NCI-H2171 treated with DMSO at 0.1 percent for 48 hours (cell line): ENCODE data around the gene FAM209A.
A peak's percentile ranks its signal among the peaks of the same experiment; 100 is the strongest.
"Not testable (repeated sequence)": the region's sequence is repeated elsewhere in the genome, so short reads cannot be mapped to it uniquely, and the experiment has no call there.

Source experiments
- DNase-seq: peaks from one replicate; lab custom pipeline; 2025; lab: John Stamatoyannopoulos, UW

FAM209A gene, protein sequence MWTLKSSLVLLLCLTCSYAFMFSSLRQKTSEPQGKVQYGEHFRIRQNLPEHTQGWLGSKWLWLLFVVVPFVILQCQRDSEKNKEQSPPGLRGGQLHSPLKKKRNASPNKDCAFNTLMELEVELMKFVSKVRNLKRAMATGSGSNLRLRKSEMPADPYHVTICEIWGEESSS

DNA sequence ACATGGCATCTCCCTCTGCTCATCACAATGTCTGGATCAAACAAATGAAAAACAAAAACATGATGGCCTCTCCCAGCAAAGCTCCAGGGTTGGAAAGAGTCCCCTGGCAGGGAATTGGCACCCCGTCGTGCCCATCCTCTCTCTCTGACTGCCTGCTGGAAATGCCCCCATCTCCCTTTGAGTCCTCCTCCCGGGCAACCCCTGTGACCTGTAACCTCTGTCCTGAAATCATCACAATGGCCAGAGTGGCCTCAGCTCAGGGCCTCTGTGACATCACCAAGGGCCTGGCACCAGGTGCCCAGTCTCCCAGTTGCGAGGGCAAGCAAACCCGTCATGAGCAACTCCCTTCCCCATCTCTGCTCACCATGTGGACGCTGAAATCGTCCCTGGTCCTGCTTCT is at the start of gene FAM209A:
TSS of gene FAM209A (plus strand) at position 301 of the 400 bp plus-strand sequence. CDS start at position 366, 65 bp downstream.
- not testable (repeated sequence) for DNase-seq

DNA sequence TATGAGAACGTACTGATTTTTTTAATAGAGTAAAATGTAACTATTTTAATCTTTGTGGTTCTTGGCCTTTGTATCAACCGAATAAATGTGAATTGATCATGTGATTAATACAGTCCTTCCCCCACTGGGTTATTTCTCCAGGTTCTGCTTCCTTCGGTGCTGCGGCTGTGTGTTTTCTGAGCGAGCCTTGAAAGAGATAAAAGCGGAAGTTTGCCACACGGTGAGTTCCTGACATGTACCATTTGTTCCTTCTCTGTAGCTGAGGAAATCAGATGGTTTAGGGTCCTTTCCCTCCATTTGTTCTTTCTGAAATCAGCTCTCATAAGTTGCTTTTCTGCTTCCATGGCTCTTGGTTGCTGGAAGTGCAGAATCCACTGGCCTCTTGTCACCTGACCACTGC is 40.6 kb upstream of the FAM209A start:
- no peak for DNase-seq

DNA sequence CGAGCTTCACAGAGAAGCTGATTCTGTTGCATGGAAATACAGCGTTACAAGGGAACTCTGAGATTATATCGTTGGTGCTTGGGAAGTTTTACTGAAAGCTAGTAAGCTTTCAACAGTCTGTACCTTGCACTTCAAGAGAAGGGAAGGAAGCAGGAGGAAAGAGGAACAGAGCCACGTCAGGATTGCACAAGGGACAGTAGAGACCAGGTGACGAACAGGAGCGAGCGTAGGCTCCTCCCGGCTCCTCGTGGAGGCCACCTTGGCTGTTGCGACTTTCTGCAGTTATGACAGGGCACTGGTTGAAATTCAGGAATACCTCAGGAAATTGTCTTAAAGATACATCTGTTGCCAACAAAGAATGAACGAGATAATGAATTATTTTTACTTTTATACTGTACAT is 37.3 kb upstream of the FAM209A start:
- no peak for DNase-seq

DNA sequence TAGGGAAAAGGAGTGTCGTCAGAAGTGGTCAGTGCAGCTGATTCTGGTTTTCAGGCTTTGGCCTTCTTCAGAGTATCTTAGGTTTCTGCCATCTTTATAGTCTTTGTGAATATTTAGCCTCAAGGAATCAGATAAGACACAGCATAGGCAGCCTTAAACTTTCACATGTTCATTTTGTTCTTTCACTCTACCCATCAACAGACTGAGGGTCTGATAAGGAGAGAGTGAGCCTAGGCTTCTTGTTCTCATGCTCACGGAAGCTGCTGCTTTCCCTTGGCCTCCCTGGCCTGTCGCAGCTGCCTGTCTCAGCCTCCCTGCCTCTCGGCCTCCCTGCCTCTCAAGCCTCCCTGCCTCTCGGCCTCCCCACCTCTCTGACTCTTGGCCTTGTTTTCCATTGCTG is 36.0 kb upstream of the FAM209A start:
- no peak for DNase-seq

DNA sequence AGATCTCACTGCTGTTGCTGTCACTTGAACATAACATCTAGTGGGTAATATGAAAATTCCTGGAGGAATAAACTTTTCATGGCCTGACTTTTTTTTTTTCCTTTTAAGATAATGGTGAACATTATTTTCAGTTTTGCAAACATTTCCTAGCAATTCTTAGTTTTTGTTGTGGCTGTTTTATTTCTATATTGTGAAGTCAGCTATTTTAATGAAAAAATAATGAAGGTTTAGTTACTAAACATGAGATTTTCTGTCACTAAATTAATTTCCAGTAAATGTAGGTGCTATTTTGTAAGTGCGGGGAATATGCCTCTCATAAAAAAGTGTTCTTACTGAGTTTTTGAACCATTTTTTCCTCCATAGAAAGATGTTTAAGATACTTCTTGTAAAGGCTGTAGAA is 23.4 kb upstream of the FAM209A start:
- no peak for DNase-seq

DNA sequence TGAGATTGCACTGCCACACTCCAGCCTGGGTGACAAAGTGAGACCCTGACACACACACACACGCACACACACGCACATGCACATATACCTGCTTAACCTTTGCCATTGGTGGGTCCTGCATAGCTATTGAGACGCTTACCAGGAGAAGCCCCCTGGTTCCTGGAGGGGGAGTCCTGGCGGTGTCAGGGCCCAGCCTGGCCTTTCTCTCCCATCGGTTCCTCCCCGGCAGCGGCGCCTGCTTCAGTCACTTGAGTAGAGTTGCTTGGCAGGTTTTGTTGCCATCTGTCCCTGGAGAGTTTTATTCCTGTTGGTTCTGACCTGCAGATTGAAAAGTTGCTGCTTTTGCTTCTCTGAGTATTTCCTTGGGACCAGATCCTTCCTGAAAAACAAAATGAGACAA is 20.6 kb upstream of the FAM209A start:
- no peak for DNase-seq

DNA sequence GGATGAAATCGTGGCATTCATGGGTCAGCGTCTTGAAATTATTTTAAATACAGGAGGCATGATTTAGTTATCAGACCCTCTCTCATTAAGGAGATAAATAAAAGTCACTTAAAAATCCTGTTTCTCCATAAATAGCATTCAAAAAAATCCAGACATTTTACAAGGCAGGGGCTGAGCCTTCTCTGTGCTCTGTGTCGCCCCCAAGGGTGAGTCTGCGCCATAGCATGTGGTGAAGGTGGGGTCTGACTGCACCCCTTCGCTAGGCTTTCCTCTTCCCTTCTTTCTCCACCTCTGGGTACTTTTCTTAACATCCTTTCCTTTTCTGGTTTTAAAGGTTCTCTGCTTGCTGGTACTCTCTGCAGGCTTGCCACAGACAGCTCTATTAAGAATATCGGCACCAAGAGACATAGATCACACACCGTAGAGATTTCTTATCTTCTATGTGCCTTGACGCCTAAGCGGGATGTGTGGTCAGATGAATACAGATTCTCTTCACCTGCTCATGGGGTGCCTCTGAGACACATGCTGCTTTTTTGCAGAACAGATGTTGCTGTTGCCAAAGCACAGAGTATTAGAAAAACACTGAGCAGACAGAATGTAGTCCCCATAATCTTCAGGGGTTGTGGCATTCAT is 20.1 kb upstream of the FAM209A start:
- peak; percentile 3 for DNase-seq

DNA sequence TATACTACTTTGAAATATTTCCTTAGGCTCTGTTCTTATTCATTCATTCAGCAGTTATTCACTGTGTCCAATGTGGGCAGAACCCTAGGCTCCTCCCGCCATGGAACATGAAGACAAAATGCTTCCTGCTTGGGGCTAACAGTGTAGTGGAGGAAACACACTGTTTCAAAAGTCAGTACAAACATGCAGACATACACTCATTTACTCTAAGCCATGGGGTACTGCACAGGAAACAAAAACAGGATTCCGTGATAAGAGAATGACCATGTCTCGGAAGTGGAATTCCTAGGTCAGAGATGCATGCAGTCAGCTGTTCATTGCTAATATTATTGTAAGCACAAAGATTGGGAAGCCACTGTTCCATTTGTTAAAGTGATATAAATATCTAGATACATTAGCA is 18.4 kb upstream of the FAM209A start:
- DNase-seq = no peak

DNA sequence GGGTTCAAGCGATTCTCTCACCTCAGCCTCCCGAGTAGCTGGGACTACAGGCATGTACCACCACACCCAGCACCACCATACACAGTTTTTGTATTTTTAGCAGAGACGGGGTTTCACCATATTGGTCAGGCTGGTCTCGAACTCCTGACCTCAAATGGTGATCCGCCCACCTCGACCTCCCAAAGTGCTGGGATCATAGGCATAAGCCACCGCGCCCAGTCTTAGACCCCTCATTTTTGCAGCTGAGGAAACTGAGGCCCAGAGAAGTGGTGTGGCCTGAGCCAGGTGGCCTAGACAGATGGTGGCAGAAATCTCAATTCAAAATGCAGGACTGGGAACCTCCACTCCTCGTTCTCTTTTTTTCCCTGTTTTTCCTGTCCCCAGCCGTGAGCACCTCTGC is 12.6 kb upstream of the FAM209A start:
- DNase-seq = no peak

DNA sequence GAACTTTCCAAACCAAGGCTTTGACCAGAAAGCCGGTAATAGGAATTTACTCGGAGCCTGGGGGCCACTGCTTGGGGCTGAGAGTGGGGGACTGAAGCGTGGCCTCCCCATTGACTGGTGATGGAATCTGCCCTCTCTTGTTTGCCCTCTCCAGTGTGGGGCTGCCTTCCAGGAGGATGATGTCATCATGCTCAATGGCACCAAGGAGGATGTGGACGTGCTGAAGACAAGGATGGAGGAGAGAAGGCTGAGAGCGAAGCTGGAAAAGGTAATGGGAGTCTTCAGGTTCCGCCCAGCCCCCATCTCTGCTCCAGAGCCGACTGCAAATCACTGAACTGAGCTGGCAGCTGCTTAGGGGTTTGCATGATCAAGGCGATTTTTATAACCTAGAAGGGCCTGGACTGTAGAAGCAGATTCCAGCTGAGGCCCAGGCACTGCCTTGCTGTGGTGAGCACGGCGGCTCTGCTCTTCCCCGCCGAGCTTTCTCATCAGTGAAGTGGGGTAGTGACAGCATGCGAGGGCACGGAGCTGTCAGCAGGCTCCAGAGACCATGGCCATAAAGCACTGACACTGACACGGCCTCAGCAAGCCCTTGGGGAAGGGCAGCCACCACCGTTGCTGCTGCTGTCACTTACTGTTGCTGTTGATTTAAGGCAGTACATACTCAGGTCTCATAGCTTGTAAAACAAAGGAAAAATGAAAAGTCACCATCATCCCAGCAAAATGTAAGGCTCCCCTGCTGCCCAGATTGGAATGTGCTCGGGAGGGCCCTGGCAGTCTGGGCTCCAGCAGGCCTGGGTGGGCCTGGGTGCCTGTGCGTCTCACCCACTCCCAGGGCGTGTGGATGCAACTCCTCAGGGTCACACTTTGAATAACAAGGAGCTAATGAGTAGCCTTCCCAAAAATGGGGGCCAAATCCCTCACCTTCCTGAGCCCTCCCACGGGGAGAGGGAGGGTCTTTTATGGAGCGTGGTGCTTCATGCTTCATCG is 11.1 kb upstream of the FAM209A start:
- DNase-seq = no peak

DNA sequence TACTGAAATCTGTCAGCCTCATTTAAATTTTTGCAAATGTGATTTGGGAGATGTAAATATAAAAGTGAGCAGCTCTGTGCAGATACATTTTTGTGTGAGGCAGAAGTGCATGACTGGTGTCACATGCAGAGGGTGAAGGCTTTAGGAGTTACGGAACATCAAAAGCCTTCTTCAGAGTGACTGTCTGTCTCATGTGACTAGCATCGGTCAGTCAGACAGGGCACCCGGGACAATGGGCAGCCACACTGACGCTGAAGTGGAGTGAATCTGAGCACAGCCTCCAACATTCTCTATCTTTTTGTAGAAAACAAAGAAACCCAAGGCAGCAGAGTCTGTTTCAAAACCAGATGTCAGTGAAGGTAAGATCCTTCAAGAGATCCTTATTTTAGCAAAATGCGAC is 7.9 kb upstream of the FAM209A start:
- no peak for DNase-seq

DNA sequence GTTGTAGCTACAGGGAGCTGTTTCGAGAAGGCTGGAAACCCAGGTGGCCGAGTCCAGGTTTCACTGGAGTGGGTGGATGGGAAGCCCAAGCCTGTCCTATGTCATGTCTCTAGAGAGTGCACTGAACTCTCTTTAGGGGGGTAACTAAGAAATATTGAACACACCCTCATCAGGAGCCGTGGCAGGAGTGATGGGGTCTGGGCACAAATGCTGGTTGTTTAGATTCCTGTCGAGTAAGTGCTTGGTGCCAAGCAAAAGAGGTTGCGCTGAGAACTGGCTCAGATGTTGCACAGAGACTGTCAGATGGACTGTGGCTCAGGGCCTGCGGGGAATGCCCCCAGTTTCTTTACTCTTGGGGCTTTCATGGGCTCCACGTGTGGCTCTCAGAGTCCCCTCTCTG is 7.3 kb upstream of the FAM209A start:
- DNase-seq = no peak

DNA sequence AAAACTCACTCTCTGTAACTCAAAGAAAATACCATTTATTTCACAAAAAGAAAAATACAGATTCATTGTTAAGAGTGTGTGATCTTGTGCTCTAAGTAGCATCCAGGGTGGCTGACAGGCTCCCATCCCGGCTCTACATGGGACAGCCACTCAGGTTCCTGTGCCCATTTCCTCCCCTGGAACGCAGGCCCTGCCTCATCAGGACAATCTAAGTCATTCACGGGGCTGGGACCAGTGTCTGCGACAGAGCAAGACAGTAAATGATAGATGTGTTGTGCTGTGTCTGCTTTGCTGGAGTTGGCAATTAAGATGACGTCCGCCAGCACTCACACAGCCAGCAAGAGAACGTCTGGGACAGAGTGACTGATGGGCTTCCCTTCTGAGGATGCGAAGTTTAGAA is 6.9 kb upstream of the FAM209A start:
- no peak for DNase-seq

DNA sequence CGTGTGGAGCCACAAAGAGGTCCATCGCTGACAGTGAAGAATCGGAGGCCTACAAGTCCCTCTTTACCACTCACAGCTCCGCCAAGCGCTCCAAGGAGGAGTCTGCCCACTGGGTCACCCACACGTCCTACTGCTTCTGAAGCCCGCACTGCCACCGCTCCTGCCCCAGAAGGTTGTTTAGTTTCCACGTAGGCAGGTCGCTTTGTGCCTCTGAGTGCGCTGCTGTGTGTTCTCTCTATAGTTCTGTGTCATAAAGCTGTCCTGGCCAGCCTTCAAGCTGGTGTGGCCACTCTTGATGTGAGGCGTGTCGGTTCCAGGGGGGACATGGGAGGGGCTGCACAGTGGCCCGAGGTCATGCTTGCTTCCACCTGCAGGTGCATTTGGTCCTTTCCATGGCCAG is 6.4 kb upstream of the FAM209A start:
- DNase-seq = no peak

DNA sequence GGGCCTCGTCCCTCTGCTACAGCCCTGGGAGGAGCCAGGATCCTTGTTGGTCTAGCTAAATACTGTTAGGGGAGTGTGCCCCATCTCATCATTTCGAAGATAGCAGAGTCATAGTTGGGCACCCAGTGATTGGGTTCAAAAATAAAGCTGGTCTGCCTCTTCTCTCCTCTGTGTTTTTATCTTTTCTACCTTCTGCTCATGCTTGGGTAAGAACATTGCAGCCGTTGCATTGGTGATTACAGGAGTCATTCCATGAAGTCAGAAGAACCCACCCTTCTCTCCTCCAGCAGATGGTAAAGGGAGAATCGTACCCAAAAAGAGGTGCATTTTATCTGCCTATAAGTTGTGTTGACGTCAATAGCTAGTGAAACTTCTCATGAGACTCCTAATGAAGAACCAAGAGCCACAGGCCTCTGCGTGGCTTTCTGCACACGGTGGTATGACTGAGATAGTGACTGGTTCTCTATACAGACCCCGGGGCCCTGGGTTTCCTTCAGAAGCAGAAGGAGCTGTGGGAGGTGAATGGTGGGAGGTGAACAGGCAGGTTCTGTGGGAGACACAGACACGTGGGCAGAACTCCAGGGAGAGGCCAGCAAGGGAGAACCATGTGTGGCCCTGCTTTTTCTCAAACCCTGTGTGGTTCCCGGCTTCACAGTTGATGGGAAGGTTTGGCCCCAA is 5.7 kb upstream of the FAM209A start:
- no peak for DNase-seq

DNA sequence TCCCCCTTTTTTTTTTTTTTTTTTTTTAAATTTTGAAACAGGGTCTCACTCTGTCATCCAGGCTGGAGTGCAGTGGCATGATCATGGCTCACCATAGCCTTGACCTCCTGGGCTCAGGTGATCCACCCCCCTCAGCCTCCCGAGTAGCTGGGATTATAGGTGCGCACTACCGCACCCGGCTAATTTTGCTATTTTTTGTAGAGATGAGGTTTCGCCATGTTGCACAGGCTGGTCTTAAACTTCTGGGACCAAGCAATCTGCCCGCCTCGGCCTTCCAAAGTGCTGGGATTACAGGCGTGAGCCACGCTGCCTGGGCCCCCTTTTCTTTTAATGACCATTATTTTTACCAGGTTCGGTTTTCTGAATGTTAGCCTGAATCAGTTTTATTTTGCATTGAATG is 5.0 kb upstream of the FAM209A start:
- no peak for DNase-seq

DNA sequence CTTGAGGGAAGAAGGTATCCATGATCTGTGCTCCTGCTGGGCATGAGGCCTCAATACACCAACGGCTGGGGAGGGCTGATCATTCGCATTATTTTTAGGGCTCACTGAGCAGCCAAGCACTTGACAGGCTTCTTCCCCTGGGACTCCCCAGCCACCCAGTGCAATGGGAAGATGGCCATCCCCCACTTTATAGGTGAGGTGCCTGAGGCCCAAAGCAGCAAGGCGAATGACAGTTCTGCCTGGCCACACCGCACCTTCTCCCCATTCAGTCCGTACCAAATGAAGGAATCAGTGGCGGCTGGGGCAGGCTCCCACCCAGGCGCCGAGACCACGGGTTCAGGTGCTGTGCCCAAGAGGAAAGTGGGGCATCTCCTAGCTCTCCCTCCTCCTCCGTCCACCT is 4.4 kb upstream of the FAM209A start:
- DNase-seq = no peak

DNA sequence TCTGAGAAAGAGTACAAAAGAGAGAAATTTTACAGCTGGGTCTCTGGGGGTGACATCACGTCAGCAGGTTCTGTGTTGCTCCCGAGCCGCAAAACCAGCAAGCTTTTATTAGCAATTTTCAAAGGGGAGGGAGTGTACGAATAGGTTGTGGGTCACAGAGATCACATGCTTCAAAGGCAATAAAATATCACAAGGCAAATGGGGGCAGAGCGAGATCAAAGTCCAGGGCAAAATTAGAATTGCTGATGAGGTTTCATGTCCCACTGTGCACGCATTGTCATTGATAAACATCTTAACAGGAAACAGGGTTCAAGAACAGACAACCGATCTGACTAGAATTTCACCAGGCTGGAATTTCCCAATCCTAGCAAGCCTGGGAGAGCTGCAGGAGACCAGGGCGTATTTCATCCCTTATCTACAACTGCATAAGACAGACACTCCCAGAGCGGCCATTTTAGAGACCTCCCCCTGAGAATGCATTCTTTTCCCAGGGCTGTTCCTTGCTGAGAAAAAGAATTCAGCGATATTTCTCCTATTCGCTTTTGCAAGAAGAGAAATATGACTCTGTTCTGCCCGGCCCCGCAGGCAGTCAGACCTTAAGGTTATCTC is 3.7 kb upstream of the FAM209A start:
- DNase-seq = not testable (repeated sequence)

DNA sequence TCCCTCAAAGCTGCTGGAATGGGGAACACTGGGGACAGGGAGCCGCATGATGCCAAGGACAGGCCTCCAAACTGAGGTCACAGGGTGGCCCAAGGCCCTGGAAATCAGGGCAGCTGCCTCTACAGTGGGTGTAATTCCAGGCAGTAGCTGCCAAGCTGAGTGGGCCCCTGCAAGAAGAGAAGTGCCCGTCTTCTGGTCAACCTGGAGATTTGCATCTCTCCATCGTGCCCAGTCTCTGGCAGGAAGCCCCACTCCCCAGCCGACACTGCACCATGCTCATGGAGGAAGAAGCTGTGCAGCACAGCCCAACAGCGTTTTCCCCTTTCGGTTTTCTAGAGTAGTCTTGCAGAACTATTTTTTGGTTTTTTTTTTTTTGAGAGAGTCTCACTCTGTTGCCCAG is 2.2 kb upstream of the FAM209A start:
- no peak for DNase-seq

DNA sequence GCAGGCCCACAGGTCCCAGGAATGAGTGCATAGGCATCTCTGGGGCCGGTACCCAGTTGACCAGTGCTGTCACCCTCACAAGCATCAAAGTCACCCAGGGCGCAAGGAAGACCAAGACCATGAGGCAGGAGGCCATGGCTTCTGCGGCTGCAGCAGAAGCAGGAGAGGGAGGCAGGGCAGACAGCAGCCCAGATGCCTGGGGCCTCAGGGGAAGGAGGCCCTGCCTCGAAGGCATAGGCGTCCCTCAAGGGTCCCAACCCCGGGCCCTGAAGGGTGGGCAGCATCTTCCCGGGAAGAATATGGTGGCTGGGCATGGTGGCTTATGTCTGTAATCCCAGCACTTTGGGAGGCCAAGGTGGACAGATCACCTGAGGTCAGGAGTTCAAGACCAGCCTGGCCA is 3.0 kb downstream of the FAM209A start:
- no peak for DNase-seq

DNA sequence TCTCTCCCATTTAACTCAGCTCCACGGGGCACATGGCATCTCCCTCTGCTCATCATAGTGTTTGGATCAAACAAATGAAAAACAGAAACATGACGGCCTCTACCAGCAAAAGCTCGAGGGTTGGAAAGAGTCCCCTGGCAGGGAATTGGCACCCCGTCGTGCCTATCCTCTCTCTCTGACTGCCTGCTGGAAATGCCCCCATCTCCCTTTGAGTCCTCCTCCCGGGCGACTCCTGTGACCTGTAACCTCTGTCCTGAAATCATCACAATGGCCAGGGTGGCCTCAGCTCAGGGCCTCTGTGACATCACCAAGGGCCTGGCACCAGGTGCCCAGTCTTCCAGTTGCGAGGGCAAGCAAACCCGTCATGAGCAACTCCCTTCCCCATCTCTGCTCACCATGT is 8.4 kb downstream of the FAM209A start, which contains the start of gene FAM209B:
TSS of gene FAM209B (plus strand) at position 301 of the 400 bp plus-strand sequence. CDS start at position 397, 96 bp downstream.
- not testable (repeated sequence) for DNase-seq

DNA sequence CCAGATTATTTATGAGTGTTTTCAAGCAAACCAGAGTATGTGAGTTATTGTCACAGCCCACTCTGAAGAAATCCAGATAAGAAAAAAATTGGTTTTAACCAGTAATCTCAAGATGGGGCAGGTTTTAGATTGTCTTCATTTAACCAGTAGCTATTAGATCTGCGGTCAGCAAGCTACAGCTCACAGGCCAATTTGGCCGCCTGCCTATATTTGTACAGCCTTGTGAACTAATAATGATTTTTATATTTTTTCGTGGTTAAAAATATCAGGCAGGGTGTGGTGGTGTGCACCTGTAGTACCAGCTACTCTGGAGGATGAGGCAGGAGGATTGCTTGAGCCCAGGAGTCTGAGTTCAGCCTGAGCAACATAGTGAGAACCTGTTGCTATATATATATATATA is 13.5 kb downstream of the FAM209A start:
- no peak for DNase-seq
